GM19468 (cell line): ENCODE data around the gene HERC2.
"Not testable (repeated sequence)": the region's sequence is repeated elsewhere in the genome, so short reads cannot be mapped to it uniquely, and the experiment has no call there.

ENCODE experiments used
- ATAC-seq: cut with Tn5 transposase; IDR thresholded peaks from one replicate; pipeline ENCODE4 v1.9.1; 2021; ENCODE audit warnings: mild to moderate bottlenecking, moderate library complexity, moderate number of reproducible peaks; ENCODE audit not compliant: unreplicated experiment; ENCODE audit errors: extremely low read depth

The HERC2 gene

DNA sequence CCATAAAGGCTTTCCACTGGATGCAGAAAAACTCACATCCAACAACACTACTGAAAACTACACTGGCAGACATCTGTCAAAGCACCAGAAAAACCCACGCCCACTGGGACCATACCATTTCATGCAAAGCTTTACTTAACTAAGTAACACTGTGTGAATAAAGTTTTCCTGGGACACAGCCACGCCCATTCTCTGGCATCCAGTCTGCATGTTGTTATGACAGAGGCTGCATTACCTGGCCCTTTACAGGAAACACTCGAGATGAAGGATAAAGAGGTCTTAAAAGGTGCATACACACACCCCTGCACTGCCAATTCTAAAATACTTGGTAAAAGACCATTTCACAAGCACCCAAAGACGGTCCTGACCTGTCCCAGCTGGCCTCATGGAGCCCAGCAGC, 176.6 kb downstream of the HERC2 start:
- not testable (repeated sequence) for ATAC-seq

- ATAC-seq, result no peak
Measured at GRCh38 chr15:28140062-28140461, 181.9 kb downstream of the HERC2 start.

GRCh38 chr15:28137408-28138039, 184.5 kb downstream of the HERC2 start:
- not testable (repeated sequence) for ATAC-seq

GRCh38 chr15:28136236-28136904, 185.6 kb downstream of the HERC2 start:
- peak; percentile 91 for ATAC-seq

DNA sequence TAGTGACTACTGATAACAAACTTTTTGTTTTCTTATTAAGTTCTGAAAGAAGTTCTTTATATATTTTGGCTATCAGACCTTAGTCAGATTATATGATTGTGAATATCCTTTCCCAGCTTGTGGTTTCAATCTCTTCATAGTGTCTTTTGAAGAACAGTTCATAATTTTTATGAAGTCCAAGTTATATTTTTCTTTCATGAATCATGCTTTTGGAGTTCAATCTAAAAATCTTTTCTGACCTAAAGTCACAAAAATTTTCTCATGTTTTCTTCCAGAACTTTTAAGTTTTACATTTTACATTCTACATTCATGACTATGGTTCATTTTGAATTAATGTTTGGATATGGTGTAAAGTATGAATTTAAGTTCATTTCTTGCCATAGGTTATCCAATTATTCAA, 188.7 kb downstream of the HERC2 start:
- no peak for ATAC-seq

- ATAC-seq, result no peak
Measured at GRCh38 chr15:28132524-28133275, 189.3 kb downstream of the HERC2 start.

DNA sequence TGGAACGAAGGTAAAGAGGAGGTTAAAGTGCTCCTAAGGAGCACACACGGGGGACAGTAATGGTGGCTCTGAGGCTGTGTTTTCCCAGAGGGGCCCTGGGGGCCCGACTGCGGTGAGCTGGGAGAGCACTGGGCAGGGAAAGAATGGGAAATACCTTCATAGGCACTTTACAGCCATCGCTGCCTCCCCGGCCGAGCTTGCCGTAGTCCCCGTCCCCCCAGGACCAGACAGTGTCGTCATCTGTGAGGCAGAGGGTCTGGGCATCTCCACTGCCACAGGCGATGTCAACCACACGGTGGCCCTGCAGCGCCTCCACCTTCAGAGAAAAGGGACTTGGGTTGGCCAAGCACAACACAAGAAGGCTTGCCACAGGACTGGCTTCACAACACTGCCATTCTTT, 190.0 kb downstream of the HERC2 start:
- no peak for ATAC-seq

DNA sequence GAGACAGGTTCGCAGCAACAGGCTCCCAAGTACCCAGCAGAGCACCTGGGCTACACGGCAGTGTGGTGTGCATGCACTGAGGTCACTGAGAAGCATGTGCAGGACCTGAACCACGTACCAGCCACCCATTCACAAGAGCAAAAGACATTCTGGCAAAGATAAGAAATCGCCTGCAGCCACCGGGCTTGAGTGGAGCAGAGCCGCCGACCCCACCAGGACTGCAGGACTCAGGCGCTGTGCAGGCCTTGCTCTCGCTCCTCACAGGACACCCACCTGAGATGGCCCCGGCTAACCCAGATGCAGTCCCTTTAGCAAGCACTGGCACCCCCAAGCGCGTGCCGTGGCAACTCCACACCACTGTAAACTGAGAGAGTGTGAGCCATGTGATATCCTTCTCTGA, 190.6 kb downstream of the HERC2 start:
- no peak for ATAC-seq

GRCh38 chr15:28130651-28131050, 191.3 kb downstream of the HERC2 start:
- ATAC-seq, result no peak

DNA sequence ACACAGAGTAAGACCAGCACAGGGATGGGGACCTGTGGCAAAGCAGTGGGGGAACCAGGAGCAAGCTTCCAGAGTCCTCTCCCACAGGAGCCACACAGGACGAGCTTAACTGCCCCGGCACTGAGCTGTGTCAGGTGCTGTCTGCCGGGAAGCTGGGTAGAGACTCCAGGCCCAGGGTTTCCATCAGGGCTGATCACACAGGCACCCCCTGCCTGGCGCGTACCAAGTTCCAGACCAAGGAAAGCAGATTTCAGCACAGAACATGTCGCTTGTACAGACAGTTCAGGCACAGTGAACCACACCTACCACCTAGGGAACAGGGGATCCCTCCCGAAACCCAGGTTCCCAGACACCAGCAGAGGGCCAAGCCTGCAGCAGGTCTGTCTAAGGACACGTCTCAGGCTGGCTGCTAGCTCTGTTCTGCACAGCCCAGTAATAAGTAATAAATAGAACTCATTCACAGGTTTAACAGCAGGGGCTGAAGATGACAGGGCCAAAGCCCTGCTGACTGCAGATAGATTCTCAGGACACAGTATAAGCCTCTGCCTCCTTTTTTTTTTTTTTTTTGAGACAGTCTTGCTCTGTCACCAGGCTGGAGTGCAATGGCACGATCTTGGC, 192.6 kb downstream of the HERC2 start:
- no peak for ATAC-seq

GRCh38 chr15:28128031-28128430, 193.9 kb downstream of the HERC2 start:
- no peak for ATAC-seq

DNA sequence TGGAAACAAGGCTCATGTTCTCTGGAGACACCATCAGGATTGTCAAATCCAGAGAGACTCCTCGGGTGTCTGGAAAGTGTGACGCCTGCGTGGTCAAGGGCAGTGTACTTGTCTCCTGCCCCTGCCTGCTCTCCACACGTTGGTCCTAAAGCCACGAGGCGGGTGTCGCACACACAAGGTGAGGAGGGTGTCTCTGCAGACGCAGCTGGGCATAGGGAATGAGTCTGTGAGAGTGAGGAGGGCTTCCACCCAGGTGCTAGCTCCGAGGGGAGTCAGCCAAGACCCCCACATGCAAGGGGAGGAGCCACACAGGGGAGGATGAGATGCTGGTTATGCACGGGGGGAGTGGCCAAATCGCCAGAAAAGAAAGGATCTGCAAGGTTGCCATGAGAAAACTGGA, 194.9 kb downstream of the HERC2 start:
- ATAC-seq, result no peak

GRCh38 chr15:28125673-28126651, 196.0 kb downstream of the HERC2 start:
- ATAC-seq, result no peak

DNA sequence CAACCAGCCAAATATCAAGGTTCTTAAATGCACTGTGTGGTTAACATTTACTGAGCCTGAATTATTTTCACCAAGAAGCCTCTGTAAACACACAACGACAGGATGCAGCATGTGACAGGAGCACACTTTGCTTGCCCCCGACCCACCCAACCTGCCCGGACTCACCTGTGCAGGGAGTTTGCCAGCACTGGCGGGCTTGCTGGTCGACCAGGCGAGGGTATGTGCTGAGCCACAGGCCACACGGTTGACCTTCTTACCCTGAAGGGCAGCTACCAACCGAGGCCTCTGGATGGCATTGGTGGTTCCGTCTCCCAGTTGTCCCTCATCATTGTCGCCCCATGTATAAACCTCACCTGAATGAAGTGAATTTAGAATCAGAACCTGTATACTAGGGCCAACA, 197.1 kb downstream of the HERC2 start:
- no peak for ATAC-seq

- no peak for ATAC-seq
Measured at GRCh38 chr15:28123408-28124023, 198.5 kb downstream of the HERC2 start.

DNA sequence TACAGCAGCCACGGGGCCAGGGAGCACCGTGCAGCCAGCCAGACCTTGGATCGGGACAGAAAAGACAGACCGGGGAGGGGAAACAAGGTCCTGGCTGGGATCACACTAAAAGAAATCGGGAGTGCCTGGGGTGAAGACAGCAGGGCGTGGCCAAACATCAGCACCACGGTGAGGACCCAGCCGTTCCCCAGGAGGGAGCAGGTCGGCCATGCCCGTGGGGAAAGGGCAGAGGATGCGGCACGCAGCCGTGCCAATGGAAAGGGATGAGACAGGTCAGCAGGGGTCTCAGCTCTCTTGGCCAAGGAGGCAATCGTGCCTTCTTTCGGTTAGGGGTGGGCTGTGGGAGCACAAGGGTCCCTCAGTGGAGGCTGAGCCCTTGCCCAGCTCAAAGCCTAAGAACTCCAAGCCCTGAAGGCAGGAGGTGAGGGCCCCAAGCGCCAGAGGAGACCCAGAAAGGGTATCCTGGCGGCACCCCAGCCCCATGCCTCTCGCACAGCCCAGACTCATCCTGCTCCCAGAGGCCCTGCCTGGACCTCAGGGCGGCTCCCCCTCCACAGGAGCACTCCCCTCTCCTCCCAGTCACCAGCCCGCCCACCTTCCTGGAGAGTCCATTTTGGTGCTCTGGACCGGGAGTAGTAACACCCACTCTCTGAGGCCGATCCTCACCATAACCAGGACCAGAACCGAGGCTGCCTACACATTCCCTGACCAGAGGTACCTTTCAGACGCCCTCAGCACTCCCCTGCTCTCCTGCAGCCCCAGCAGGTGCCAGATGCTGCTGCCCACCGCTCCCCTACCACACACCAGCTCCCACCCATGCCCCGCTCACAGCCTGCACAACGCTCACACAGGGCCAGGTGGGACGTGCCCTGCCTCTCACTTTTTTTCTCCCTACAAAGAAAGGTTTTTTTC, 199.7 kb downstream of the HERC2 start:
- no peak for ATAC-seq

DNA sequence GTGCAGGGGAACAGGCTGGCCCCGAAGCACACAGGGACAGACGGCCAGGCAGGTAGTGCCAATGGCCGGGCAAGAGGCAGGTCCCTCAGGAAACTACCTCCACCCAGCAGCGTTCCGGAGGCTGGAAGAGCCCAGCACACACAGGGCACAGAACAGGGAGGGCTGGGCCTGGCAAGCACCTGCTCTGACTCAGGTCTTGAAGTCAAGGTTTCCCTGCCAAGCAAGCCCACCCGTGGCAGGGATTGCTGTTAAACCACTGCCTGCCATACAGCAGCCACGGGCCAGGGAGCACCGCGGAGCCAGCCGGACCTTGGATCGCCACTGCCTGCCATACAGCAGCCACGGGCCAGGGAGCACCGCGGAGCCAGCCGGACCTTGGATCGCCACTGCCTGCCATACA, 200.4 kb downstream of the HERC2 start:
- not testable (repeated sequence) for ATAC-seq

GRCh38 chr15:28120359-28120640, 201.7 kb downstream of the HERC2 start:
- no peak for ATAC-seq

- ATAC-seq, result no peak
Measured at GRCh38 chr15:28118531-28118930, 203.4 kb downstream of the HERC2 start.
